Stimulated activated CD8-positive, alpha-beta memory T cell treated with anti-CD3 and anti-CD28 coated beads, Interleukin-7, amount 100 ng/mL, for 4 hours (primary cell): ENCODE data around the gene HNRNPUL1.

Experiments used
- DNase-seq, 2 donors: peaks; one replicate each; pipeline ENCODE4 v3.0.0-alpha.2; 2020; ENCODE audit warnings: low read depth in 2 of 2

Gene HNRNPUL1

GRCh38 chr19:41353466-41354342, 89.5 kb downstream of the HNRNPUL1 start, which contains the start of gene TGFB1:
TSS of gene TGFB1 (minus strand) at chr19:41353922. CDS start at chr19:41353044, 878 bp downstream.
- peak; percentile 90 to 97 for DNase-seq

DNA sequence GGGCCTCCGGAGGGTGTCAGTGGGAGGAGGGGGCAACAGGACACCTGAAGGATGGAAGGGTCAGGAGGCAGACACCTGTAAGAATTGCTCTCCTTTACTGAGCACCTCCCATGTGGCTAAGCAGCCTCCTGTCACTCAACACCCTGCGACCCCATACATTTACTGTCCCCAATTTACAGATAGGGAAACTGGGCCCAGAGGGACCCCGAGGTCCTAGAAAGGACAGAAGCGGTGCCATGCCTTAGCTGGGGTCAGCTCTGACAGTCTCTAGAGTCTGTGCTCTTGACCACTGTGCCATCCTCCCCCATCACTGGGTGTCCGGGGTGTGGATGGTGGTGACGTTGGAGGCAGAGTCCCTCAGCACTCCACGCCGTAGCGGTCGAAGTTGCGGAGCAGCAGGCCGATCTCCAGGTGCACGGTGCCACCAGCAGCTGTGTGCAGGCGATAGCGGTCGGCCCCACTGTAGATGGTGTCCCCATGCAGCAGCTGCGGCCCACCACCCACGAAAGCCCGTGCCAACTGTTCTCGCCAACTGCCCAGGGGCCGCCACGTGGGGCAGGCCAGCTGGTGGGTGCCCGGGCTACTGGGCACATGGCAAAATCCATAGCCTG, 90.3 kb downstream of the HNRNPUL1 start:
- DNase-seq = no peak

- DNase-seq = no peak
Measured at GRCh38 chr19:41355035-41355434, 90.9 kb downstream of the HNRNPUL1 start.

- DNase-seq = no peak
Measured at GRCh38 chr19:41355802-41356201, 91.6 kb downstream of the HNRNPUL1 start.

DNA sequence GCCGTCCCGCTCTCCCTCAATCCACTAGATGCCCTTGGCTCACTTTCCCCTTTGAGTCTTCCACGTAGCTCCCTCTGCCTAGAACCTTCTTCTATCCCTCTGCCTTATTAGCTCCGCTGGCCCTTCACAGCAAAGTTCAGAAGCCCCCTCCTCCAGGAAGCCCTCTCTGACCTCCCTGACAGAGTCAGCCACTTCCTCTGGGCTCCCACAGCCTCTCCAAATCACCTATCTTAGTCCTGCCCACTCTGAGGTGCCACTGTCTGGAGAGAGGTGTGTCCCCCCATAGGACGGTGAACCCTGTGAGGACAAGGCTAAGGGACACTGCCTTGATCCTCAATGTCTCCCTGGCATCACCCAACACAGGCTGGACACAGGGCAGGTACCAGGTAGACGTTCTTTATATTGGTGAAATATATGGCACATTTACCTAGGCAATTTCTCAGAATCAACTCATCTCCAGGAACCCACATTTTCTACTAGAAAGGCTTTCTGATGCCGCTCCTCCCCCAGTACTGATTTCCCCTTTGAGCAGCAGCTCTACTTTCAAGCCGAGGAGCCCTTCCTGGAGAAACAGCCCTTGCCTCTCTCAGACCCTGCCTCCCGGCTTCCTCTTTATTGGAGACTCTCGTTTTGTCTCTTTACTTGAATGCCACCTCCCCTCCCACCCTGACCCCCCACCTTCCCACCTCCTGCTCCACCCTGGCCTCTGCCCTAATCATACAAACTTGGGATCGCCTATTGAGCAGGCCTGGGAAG, 93.0 kb downstream of the HNRNPUL1 start:
- DNase-seq = no peak
